GM12872 (cell line): Measurements from ENCODE around the gene E2F1.

ENCODE experiments used
- TF ChIP-seq, protein P1 (sequence below): IDR thresholded peaks from 3 replicates; pipeline ENCODE4 v1.5.1; 2011; ENCODE audit warnings: low read depth, mild to moderate bottlenecking, low read length, moderate library complexity; ENCODE audit not compliant: insufficient read depth

E2F1 gene

DNA sequence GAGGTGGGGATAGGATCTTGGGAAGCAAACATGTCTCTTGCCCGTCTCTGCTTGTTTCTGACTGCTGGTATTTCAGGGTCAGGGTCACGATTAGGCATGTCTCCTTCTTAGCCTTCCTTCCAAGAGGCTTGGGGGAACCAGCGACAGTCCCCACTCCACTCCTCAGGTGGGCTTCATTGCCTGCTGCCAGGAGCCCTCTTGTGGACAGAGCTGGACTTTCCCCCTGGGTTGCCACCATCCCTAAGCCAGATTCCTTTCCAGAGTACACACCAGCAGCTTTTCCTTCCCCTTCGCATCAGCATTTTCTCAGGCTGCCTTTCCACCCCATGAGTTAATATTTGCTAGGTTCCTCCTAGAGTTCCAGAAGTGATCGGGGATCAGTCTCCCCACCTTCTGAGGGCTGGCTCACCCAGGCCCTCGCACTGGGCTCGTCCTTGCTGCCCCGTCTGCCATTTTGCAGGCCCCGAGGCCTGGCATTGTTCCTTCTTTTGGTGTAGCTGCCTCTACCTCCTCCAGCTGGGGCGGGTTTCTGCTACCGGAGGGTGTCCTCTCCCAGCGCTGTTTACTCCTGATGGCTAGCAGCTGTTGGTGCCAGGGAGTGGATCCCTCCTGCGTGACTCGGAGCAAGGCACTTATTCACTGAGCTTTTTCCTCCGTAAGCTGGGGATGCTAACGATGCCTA is 32.8 kb downstream of the E2F1 start:
- TF ChIP-seq, protein P1, sequence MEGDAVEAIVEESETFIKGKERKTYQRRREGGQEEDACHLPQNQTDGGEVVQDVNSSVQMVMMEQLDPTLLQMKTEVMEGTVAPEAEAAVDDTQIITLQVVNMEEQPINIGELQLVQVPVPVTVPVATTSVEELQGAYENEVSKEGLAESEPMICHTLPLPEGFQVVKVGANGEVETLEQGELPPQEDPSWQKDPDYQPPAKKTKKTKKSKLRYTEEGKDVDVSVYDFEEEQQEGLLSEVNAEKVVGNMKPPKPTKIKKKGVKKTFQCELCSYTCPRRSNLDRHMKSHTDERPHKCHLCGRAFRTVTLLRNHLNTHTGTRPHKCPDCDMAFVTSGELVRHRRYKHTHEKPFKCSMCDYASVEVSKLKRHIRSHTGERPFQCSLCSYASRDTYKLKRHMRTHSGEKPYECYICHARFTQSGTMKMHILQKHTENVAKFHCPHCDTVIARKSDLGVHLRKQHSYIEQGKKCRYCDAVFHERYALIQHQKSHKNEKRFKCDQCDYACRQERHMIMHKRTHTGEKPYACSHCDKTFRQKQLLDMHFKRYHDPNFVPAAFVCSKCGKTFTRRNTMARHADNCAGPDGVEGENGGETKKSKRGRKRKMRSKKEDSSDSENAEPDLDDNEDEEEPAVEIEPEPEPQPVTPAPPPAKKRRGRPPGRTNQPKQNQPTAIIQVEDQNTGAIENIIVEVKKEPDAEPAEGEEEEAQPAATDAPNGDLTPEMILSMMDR: peak; percentile 96

GRCh38 chr20:33651562-33652048 is 34.6 kb downstream of the E2F1 start:
- TF ChIP-seq, protein P1: no peak

DNA sequence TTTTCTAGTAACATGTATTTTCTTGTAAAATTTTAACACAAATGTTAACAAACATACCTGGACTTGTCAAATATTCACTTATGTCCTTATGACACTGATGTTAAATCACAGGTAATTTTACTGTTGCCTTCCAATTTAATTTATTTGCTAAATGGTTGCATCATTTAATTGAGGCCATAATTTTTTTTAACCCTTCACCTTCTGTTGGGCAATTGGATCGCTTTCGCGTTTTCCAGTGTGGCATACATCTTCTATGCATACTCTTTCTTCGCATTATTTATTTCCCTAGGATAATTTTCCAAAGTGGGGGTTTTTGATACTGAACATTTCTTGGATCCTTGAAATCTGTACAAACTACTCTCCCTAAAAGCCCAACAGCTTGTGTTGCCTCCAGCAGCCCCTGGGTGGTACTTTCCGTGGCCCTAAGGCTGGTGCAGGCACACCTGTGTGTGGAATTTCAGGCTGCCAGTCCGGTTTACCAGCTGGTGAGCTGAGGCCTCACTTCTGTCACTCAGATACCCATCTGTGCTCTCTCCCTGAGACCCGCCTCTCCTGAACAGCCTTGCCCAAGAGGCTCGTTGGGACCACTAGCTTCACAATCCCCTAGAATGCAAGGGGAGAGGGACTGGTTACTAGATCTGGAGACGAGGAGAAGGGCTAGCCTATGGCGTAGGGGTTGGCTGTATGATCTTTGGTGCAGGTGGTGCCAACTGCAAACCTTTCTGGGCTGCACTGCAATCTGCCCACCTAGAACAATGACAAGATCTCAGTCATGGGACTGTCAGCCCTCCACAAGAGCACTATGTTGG is 35.2 kb downstream of the E2F1 start:
- TF ChIP-seq, protein P1: no peak

DNA sequence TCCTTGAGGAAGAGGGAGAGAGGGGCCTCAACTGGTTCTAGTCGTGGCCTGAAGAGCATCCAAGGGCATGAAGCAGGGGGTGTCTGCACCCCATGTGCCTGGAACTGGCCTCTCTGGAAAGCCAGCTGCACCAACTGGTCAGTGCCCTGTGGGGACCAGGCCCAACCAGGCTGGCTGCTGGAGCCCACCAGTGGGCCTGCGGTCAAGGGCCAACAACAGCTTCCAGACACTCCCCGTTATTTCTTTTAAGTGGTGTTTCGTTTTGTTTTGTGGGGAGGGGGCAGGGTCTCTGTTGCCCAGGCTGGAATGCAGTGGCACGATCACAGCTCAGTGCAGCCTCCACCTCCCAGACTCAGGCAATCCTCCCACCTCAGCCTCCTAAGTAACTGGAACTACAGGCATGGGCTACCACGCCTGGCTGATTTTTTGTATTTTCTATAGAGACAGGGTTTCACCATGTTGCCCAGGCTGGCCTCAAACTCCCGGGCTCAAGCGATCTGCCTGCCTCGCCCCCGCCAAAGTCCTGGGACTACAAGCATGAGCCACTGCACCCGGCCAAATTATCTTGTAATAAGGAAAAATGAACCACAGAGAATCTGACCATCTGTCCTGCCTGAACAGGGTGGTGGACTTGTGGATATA is 36.0 kb downstream of the E2F1 start:
- TF ChIP-seq, protein P1: no peak

- TF ChIP-seq, protein P1: no peak
Observed at GRCh38 chr20:33649201-33649681, 36.9 kb downstream of the E2F1 start.

DNA sequence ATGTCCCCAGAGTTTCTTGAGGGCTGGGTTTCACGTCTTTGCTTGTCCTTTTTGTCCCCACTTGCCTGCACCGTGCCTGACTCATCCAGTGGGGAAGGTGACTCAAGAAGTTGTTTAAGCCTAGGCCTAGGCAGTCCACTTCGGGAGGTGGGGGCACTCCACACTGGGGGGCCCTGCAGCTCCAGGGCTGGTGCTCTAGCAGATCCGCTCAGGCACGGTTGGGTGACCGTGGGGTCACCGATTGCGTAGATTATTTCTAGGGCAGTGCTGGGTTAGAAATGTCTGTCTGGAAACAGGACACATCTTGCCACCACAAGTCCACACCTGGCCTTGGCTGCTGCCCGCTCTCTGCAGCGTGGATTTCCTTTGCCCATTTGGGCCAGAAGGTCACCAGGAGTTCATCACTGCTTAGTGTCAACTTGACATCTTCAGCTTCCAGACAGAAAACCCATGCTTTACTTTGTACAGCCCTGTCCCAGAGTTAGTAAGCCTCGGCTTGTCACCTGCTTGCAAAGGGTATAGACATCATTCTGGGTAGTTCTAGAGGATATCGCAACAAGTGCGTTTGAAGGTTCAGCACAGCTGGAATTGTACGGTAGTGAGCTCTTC is 37.7 kb downstream of the E2F1 start:
- TF ChIP-seq, protein P1: no peak
